GM18508 (cell line): ENCODE measurements around the gene TJP1.
"Not testable (repeated sequence)": the region's sequence is repeated elsewhere in the genome, so short reads cannot be mapped to it uniquely, and the experiment has no call there.

ENCODE experiments used
- ATAC-seq: cut with Tn5 transposase; IDR thresholded peaks from one replicate; pipeline ENCODE4 v1.9.1; 2021; ENCODE audit warnings: moderate number of reproducible peaks; ENCODE audit not compliant: insufficient read depth, unreplicated experiment

The TJP1 gene

GRCh38 chr15:29840054-29840453 lies 17.8 kb upstream of the TJP1 start:
- no peak for ATAC-seq

DNA sequence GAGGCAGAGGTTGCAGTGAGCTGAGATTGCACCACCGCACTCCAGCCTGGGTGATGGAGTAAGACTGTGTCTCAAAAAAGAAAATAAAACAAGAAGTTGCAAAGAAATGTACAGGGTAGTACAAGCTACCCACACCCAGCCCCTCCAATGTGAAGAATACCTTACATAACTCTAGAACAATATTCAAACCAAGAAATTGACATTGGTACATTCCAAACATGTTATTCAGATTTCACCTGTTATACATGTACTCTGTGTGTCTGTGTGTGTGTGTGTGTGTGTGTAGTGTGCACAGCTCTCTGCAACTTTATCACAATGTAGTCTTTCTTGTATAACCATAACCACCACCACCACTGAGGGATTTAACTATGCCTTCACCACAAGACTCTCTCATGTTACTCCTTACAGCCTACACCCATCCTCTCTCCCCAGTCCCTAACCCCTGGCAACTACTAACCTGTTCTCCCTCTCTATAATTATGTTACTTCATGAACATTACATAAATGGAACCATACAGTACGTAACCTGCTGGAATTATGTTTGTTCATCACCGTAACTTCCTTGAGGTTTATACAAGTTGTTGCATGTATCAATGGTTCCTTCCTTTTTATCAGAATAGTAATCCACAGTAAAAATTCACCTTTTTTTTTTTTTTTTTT lies 16.2 kb upstream of the TJP1 start:
- ATAC-seq, result no peak

GRCh38 chr15:29835301-29835700 lies 13.0 kb upstream of the TJP1 start:
- no peak for ATAC-seq

GRCh38 chr15:29832709-29833108 lies 10.4 kb upstream of the TJP1 start:
- no peak for ATAC-seq

DNA sequence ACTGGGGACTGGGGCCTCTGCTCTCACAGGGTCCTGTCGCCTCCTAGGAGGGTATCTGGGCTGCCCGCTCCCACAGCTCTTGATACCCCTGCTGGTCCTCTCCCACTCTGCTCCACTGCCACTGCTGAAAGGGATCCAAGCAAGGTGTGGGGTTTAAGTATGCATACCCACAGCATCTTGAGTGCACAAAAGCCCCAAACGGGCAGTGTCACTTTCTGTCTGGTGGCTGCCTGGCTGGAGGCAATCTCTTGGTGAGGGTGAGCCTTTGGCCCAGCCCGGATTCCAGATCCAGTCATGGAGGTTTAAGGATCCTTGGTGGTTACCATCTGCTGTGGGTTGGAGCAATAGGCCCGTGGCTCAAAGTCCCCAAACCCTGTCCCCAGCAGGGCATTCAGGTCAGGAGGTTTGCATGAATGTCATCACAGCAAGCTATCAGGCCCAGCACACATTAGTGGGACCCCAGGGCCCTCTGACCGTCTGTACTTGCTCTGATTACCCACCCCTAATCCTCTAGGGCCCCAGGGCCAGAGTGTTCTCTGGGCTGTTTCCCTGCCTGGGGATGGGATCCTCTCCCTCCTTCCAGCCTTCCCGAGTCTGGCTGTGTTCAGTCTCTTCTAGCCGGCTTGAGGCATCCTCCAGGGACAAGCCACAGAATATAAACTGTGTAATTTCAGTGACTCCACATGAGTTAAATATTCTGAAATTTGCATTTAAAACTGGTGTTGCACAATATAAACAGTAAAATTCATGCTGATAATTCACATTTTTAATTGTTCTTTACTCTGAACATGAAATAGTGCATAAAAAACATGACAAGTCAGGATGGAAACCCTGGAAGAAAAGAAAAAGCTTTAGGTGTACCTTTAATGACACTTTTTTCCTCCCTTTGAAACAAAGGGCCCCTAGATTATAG lies 4.9 kb upstream of the TJP1 start:
- ATAC-seq, result no peak

GRCh38 chr15:29825227-29825626 lies 3.0 kb upstream of the TJP1 start:
- no peak for ATAC-seq

- ATAC-seq, result no peak
Measured at GRCh38 chr15:29822684-29823459, 604 bp upstream of the TJP1 start.

GRCh38 chr15:29821416-29822099 lies 710 bp downstream of the TJP1 start:
- ATAC-seq, result no peak

GRCh38 chr15:29820394-29821154 lies 1.7 kb downstream of the TJP1 start:
- no peak for ATAC-seq

GRCh38 chr15:29819979-29820378 lies 2.3 kb downstream of the TJP1 start:
- ATAC-seq, result no peak

DNA sequence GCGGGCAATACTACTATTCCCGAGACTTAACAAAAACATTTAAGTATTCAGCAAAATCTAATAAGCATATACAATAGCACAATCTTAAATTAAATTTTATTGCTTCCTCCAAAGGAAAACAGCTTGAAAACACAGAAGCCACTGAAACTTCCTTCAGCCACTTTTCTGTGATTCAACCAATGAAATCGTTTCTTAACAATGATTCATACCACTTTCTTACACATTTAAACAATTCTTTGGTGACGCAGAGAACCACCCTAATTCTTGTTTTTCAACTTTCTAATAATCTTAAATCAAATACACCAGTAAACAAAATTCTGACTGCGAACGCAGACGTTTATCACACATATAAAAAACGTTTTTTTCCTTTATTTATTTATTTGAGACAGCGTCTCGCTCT lies 4.1 kb downstream of the TJP1 start:
- no peak for ATAC-seq

DNA sequence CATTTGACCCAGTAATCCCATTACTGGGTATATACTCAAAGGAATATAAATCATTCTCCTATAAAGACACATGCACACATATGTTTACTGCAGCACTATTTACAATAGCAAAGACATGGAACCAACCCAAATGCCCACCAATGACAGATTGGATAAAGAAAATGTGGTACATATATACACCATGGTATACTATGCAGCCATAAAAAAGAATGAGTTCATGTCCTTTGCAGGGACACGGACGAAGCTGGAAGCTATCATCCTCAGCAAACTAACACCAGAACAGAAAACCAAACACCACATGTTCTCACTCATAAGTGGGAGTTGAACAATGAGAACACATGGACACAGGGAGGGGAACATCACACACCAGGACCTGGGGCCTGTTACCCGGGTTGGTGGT lies 4.8 kb downstream of the TJP1 start:
- ATAC-seq, result not testable (repeated sequence)

- no peak for ATAC-seq
Measured at GRCh38 chr15:29815000-29815710, 7.1 kb downstream of the TJP1 start.

DNA sequence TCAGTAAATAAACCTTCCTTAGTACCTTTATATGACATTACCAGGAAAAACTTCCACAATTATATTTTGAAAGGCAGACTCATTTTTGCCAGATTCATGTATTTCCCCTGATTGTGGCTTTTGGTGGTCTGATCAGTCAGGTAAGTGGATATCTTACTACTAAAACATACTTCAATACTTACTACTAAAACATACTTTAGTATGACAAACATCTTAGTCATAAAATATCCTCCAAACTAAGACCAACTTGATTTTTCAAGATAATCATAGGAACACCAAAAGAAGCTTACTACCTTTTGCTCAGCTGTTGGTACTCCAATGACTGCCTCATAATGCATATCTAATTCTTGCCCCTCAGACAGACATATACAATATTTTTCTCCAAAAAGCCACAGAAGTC lies 9.3 kb downstream of the TJP1 start:
- ATAC-seq, result no peak

- ATAC-seq, result no peak
Measured at GRCh38 chr15:29812384-29812694, 9.9 kb downstream of the TJP1 start.

- no peak for ATAC-seq
Measured at GRCh38 chr15:29811691-29812383, 10.4 kb downstream of the TJP1 start.

- no peak for ATAC-seq
Measured at GRCh38 chr15:29805708-29806104, 16.6 kb downstream of the TJP1 start.

- ATAC-seq, result no peak
Measured at GRCh38 chr15:29805043-29805707, 17.1 kb downstream of the TJP1 start.
